ENCODE measurements around the gene MAPK11. TPM values are rescaled to one million over a fixed set of nuclear protein-coding genes. Genes with fewer than 3 reads are reported as not detected.

Gene MAPK11
- total RNA-seq, 1 experiment from 2014 or later = 19.3 TPM

DNA sequence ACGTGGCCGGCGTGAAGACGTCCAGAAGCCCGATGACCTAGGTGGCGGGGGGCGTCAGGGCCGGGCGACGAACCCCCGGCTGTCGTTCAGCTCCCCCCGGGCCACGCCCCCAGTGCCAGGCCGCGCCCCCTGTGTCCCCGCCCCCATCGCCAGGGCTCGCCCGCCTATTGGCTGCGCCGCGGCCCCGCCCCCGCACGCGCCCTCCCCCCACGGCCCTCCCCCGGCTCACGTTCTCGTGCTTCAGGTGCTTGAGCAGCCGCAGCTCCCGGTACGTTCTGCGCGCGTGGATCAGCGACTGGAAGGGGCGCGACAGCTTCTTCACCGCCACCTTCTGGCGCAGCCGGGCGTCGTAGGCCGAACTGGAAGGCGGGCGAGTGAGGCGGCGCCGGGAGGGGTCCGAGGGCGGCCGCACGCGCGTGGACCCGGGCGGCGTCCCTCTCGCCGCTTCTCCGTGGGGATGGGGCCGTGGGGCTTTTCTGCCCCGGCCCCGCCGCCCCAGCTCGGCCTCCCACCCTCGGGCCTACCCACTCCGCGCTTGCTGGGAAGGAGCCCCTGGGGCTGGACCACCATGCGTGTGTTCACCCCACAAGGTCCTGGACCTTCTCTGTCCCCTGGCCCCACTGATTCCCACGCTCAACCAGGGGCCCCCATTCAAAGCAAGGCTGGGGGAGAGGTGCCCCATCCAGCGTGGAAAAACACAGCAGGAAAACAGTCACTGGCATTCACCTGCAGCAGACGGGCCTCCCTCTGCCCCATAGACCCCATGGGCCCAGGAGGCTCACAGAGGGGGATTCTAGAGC is 2.4 kb downstream of the MAPK11 start:
- DNase-seq (ENCODE audit: low read depth, low spot score) (no peak), ATAC-seq (no peak)
- Histone ChIP-seq H3K4me2 (ENCODE audit: low read length) (no peak overlapping the region), H3K36me3 (ENCODE audit: control insufficient read depth in 1 of 2, insufficient read depth in 2 of 2, low read length in 2 of 2) (no peaks in the 10 kb centered on the region), H3K27ac (ENCODE audit: low read depth, low read length) (peak overlapping the region; percentile 51; the same call in 1 of the 2 replicates), H2AFZ (ENCODE audit: low read depth, low read length, poor library complexity, severe bottlenecking) (no peak overlapping the region), H3K4me1 (ENCODE audit: control insufficient read depth in 1 of 2, insufficient read depth in 2 of 2, low read length in 2 of 2) (peaks cover 34 to 48% of the 10 kb centered on the region in 2 experiments), H3K79me2 (ENCODE audit: insufficient read depth, low read length) (no peaks in the 10 kb centered on the region), H3K9ac (ENCODE audit: low read length) (no peak overlapping the region), H3K9me3 (ENCODE audit: control insufficient read depth in 1 of 2, insufficient read depth in 1 of 2, low read depth in 1 of 2, low read length in 2 of 2) (no peaks in the 10 kb centered on the region), H3K4me3 (replicated peaks in 1 of 2; ENCODE audit: low read depth in 1 of 2, low read length in 2 of 2) (no peak overlapping the region), H3K9me2 (ENCODE audit: insufficient read depth) (no peaks in the 10 kb centered on the region), H4K20me1 (ENCODE audit: insufficient read depth) (no peaks in the 10 kb centered on the region), H3K27me3 (ENCODE audit: insufficient read depth, low read length) (no peaks in the 10 kb centered on the region)
- RAD21 ChIA-PET (ENCODE audit: low non-redundant PET in 1 of 2, low total read pairs in 2 of 2, uncharacterized antibody in 2 of 2, unreplicated experiment in 2 of 2) = no interaction called here
- no TSS peak for BruUV-seq (replicated peaks)
- POLR2A ChIA-PET = no interaction called here
- intact Hi-C loops (cut with micrococcal nuclease) = no loop called here
- CTCF ChIA-PET = no interaction called here
- TF ChIP-seq, protein P1, sequence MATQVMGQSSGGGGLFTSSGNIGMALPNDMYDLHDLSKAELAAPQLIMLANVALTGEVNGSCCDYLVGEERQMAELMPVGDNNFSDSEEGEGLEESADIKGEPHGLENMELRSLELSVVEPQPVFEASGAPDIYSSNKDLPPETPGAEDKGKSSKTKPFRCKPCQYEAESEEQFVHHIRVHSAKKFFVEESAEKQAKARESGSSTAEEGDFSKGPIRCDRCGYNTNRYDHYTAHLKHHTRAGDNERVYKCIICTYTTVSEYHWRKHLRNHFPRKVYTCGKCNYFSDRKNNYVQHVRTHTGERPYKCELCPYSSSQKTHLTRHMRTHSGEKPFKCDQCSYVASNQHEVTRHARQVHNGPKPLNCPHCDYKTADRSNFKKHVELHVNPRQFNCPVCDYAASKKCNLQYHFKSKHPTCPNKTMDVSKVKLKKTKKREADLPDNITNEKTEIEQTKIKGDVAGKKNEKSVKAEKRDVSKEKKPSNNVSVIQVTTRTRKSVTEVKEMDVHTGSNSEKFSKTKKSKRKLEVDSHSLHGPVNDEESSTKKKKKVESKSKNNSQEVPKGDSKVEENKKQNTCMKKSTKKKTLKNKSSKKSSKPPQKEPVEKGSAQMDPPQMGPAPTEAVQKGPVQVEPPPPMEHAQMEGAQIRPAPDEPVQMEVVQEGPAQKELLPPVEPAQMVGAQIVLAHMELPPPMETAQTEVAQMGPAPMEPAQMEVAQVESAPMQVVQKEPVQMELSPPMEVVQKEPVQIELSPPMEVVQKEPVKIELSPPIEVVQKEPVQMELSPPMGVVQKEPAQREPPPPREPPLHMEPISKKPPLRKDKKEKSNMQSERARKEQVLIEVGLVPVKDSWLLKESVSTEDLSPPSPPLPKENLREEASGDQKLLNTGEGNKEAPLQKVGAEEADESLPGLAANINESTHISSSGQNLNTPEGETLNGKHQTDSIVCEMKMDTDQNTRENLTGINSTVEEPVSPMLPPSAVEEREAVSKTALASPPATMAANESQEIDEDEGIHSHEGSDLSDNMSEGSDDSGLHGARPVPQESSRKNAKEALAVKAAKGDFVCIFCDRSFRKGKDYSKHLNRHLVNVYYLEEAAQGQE (IDR thresholded peaks at IDR 0.05; ENCODE audit: low read depth) = no peak
- TF ChIP-seq ELF1 (IDR thresholded peaks at IDR 0.05; ENCODE audit: borderline replicate concordance, low read depth) = no peak
- TF ChIP-seq EZH2phosphoT487 (IDR thresholded peaks at IDR 0.05; ENCODE audit: borderline replicate concordance) = no peak
- TF ChIP-seq EGR1 (IDR thresholded peaks at IDR 0.05; ENCODE audit: low read depth) = no peak
- no peak for TF ChIP-seq SIN3A (IDR thresholded peaks at IDR 0.05; ENCODE audit: low read depth)
- TF ChIP-seq, protein P2, sequence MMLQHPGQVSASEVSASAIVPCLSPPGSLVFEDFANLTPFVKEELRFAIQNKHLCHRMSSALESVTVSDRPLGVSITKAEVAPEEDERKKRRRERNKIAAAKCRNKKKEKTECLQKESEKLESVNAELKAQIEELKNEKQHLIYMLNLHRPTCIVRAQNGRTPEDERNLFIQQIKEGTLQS (IDR thresholded peaks at IDR 0.05) = no peak
- no peak for TF ChIP-seq TCF7L2 (IDR thresholded peaks at IDR 0.05; ENCODE audit: borderline replicate concordance, extremely low read depth, insufficient read depth, insufficient read length)
- TF ChIP-seq CBX3 (IDR thresholded peaks at IDR 0.05; ENCODE audit: low read depth) = no peak
- TF ChIP-seq RAD21 (IDR thresholded peaks at IDR 0.05; ENCODE audit: low read depth) = no peak
- no peak for TF ChIP-seq CTCF (IDR thresholded peaks at IDR 0.05 in 2 of 3, conservative IDR thresholded peaks at IDR 0.05 in 1 of 3; ENCODE audit: borderline replicate concordance in 1 of 3, insufficient read depth in 1 of 3, low read depth in 2 of 3, low read length in 2 of 3)
- TF ChIP-seq ZFX (IDR thresholded peaks at IDR 0.05) = no peak
